K562 treated with DMSO at 1 percent for 24 hours (cell line): ENCODE measurements around the gene GALK2. TPM values are rescaled to one million over a fixed set of nuclear protein-coding genes. Genes with fewer than 3 reads are reported as not detected.

Experiments used
- total RNA-seq: library from RNA; unstranded; fragments of 300-600 nt; gene quantifications from 2 replicates; pipeline ENCODE4 v1.2.3, GENCODE V29; 2022; ENCODE audit warnings: low read depth; ENCODE audit not compliant: insufficient read depth

The GALK2 gene
- 25.0 and 26.7 TPM in 2 replicates for total RNA-seq

DNA sequence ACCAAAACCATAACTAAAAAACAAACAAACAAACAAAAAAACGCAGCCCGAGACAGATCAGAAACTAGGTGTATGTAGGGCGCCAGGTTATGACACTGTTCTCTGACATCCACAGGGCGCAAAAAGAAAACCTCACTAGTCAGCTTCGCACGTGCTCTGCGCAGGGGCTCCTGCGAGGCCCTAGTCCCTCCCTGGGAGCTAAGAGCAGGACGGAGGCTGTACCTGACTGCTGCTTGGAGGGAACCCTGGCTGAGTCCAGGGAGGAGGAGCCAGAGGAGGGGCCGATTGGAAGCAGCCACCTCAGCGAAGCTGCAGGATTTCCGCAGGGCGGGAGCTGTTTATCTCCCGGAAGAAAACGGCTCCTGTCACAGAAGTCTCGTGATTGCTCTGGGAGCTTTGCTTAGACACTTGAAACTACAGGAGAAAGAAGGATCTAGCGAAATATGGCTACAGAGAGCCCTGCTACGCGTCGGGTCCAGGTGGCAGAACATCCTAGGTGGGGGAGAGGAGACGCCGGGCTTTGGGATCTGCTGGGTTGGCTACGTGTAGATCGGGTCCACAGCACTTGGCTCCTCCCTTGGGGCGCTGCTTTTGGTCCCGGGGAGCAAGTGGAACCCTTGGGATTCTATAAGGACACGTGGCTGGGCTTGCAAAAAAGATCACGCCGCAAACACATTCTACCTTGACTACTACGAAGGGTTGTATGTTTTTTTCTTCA, at the start of gene GALK2:
Gene GALK2 (plus strand): TSS at position 368 of the 718 bp plus-strand sequence. CDS start 76 bp downstream, at position 444.

DNA sequence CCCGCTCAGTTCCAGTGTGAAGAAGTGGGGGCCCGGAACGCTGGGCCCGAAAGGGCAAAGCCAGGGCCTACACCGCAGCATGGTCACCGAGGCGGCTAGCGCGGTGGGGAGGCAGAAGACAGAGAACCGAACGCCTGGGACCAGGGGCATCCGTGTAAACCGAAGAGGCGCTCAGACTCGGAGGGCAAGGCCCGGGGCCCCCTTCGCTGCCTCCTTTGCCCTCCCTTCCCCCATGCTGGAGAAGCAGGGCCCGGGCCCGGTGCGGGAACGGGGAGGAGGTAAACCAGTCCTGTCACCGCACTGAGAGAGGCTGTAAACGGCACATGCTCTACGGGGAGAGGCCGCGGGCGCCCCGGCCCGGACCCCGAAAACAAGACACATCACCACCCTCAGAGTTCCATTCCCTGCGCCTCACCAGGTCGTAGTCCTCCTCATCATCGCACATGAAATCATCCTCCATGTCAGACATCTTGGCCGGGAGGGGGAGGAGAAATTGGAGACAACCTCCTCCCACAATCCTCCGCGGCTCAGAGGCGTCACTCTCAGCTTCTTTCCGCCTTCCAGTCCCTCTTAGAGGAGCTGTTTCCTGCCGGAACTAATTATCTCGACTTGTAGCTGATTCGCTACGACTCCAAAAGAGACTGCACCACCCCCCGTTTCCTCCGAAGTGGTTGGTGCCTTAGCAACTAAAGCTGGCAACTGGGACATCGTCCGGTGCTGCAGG, 14.8 kb upstream of the GALK2 start, which contains the start of gene COPS2:
Gene COPS2 (minus strand): TSS at position 490 of the 724 bp plus-strand sequence. CDS start 21 bp downstream, at position 469.

Other genes starting within 250 kb of the GALK2 start
- 1.9 and 2.1 TPM in 2 replicates for gene SHC4, start 206.3 kb upstream of the GALK2 start, total RNA-seq
- 6.3 and 6.7 TPM in 2 replicates for gene SECISBP2L, start 123.8 kb upstream of the GALK2 start, total RNA-seq
- gene COPS2, start 14.6 kb upstream of the GALK2 start, total RNA-seq = 34.1 and 36.4 TPM in 2 replicates